Daoy (cell line): ENCODE results near the gene ATP6V1G2. TPM values are rescaled to one million over a fixed set of nuclear protein-coding genes. Genes with fewer than 3 reads are reported as not detected.

Source experiments
- DNase-seq: peaks from one replicate; pipeline ENCODE4 v3.0.0-alpha.2; 2015; ENCODE audit warnings: low read depth
- total RNA-seq: library from RNA; depleted of rRNA; stranded (reverse); fragments of >200 nt; shearing (Covaris generic); gene quantifications from 2 replicates; pipeline ENCODE4 v1.2.3, GENCODE V29; 2014

Gene ATP6V1G2
- total RNA-seq, 1 experiment from 2014 or later = 1.5 TPM

DNA sequence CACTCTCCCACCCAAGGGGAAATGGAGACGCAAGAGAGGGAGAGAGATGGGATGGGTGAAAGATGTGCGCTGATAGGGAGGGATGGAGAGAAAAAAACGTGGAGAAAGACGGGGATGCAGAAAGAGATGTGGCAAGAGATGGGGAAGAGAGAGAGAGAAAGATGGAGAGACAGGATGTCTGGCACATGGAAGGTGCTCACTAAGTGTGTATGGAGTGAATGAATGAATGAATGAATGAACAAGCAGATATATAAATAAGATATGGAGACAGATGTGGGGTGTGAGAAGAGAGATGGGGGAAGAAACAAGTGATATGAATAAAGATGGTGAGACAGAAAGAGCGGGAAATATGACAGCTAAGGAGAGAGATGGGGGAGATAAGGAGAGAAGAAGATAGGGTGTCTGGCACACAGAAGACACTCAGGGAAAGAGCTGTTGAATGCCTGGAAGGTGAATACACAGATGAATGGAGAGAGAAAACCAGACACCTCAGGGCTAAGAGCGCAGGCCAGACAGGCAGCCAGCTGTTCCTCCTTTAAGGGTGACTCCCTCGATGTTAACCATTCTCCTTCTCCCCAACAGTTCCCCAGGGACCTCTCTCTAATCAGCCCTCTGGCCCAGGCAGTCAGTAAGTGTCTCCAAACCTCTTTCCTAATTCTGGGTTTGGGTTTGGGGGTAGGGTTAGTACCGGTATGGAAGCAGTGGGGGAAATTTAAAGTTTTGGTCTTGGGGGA lies 29.7 kb upstream of the ATP6V1G2 start:
- no peak for DNase-seq

DNA sequence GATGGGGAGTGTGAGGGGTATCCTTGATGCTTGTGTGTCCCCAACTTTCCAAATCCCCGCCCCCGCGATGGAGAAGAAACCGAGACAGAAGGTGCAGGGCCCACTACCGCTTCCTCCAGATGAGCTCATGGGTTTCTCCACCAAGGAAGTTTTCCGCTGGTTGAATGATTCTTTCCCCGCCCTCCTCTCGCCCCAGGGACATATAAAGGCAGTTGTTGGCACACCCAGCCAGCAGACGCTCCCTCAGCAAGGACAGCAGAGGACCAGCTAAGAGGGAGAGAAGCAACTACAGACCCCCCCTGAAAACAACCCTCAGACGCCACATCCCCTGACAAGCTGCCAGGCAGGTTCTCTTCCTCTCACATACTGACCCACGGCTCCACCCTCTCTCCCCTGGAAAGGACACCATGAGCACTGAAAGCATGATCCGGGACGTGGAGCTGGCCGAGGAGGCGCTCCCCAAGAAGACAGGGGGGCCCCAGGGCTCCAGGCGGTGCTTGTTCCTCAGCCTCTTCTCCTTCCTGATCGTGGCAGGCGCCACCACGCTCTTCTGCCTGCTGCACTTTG lies 29.0 kb upstream of the ATP6V1G2 start, which contains the start of gene TNF:
Gene TNF (plus strand): TSS at position 231 of the 567 bp plus-strand sequence. CDS start 177 bp downstream, at position 408.
- DNase-seq = peak; percentile 63

DNA sequence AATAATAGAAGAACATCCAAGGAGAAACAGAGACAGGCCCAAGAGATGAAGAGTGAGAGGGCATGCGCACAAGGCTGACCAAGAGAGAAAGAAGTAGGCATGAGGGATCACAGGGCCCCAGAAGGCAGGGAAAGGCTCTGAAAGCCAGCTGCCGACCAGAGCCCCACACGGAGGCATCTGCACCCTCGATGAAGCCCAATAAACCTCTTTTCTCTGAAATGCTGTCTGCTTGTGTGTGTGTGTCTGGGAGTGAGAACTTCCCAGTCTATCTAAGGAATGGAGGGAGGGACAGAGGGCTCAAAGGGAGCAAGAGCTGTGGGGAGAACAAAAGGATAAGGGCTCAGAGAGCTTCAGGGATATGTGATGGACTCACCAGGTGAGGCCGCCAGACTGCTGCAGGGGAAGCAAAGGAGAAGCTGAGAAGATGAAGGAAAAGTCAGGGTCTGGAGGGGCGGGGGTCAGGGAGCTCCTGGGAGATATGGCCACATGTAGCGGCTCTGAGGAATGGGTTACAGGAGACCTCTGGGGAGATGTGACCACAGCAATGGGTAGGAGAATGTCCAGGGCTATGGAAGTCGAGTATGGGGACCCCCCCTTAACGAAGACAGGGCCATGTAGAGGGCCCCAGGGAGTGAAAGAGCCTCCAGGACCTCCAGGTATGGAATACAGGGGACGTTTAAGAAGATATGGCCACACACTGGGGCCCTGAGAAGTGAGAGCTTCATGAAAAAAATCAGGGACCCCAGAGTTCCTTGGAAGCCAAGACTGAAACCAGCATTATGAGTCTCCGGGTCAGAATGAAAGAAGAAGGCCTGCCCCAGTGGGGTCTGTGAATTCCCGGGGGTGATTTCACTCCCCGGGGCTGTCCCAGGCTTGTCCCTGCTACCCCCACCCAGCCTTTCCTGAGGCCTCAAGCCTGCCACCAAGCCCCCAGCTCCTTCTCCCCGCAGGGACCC lies 28.0 kb upstream of the ATP6V1G2 start:
- no peak for DNase-seq

DNA sequence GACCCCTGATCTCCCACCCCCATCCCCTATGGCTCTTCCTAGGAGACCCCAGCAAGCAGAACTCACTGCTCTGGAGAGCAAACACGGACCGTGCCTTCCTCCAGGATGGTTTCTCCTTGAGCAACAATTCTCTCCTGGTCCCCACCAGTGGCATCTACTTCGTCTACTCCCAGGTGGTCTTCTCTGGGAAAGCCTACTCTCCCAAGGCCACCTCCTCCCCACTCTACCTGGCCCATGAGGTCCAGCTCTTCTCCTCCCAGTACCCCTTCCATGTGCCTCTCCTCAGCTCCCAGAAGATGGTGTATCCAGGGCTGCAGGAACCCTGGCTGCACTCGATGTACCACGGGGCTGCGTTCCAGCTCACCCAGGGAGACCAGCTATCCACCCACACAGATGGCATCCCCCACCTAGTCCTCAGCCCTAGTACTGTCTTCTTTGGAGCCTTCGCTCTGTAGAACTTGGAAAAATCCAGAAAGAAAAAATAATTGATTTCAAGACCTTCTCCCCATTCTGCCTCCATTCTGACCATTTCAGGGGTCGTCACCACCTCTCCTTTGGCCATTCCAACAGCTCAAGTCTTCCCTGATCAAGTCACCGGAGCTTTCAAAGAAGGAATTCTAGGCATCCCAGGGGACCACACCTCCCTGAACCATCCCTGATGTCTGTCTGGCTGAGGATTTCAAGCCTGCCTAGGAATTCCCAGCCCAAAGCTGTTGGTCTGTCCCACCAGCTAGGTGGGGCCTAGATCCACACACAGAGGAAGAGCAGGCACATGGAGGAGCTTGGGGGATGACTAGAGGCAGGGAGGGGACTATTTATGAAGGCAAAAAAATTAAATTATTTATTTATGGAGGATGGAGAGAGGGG lies 27.1 kb upstream of the ATP6V1G2 start:
- no peak for DNase-seq

- no peak for DNase-seq
Observed at GRCh38 chr6:31572041-31572911, 25.9 kb upstream of the ATP6V1G2 start, which contains the start of gene LTA. TSS of gene LTA (plus strand) at chr6:31572289. CDS start at chr6:31572743, 454 bp downstream.

DNA sequence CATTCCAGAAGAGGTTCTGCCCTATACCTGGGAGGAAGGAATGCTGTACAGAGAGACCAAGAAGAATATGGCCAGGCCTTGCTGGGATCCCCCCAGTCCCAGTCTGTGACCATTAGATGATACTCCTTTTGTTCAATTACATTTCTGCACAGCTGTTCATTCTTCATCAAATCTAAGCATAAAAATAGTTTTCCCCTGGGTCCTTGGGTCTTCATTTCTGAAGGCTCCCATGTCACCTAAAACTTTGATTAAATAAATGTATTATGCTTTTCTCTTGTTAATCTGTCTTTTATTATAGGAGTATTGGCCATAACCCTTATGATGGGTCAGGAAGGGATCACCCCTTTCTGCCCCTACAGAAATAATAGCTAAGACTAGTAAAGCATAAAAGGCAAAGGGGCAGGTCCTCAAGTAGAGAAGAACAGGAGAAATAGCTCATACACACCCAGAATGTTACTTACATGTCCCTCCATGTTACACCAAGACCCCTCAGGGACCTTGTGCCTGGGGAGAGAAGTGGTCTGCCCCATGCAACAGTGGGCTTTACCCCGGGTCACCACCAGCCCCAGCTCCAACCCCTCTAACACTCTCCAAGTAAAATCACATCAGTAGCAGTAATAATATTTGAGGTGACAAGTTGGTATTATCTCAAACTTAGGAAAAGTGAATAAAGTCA lies 23.6 kb upstream of the ATP6V1G2 start:
- no peak for DNase-seq

DNA sequence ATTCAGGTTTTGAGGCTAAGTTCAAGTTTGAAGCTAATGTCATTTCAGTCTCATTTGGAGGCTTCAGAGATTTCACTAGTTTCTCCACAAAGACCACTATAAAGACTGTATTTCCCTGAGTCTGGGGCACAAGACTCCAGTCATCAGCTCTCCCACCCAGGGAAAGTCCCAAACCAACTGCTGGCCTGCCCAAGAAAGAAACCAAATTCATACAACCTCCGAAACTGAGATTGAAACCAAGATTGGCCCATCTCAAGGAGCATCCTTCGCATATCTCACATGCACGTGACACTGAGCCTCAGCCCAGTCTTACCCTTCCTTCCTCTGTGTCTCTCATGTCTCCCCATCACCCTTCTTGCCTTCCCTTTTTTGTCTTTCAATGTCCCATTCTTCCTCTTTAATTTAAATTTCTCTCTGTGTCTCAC lies 22.1 kb upstream of the ATP6V1G2 start:
- no peak for DNase-seq

GRCh38 chr6:31567531-31568370 lies 21.3 kb upstream of the ATP6V1G2 start:
- no peak for DNase-seq

DNA sequence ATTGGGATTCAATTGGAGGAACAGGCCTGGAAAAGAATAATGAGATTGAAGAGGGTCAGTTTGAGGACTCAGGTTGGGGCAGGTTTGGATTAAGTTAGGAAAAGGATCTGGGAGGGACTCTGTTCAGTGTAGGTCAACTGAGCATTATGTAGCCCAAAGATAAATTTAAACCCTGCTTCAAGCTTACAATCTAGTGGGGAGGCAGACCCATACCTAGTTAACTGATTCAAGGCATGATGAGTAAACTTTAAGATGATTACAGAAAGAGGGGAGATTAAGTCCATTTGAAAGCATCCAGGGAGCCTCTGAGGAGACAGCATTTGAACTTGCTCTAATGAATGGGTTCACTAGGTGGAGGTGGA lies 14.3 kb upstream of the ATP6V1G2 start:
- DNase-seq = no peak

DNA sequence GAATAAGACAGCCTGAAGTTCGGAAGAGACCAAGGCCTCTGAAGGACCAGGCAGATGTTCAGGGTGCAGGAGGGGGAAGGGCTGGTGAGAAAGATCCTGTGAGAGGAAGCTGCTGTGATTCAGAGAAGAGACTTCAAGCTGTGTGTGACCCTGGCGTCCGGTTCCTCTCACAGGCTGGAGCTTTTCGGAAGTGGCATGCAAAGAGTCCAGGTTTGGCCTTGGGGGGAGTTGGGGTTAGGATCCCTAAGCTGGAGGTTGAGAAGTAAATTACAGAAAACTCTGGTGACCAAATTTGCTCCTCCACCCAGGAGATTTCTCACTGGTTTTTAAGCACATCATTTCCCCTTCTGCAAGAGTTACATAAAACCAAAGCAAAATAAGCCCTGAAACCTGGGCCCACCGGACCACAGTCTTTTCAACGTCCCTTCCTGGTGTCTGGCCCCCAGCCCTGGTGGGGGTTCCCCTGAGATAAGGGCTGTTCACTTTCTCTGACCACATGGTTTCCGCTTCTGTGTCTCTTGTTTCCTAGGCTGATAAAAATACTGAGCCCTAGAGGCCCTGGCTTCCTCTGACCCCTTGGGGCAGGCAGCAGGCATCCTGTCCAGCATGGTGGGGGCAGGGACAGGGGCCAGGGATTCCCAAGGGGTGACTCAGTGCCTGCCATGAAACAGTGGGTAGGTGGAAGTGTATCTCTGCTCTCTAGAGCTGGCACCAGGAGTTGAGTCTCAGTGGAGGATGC lies 13.7 kb upstream of the ATP6V1G2 start:
- peak; percentile 93 for DNase-seq

DNA sequence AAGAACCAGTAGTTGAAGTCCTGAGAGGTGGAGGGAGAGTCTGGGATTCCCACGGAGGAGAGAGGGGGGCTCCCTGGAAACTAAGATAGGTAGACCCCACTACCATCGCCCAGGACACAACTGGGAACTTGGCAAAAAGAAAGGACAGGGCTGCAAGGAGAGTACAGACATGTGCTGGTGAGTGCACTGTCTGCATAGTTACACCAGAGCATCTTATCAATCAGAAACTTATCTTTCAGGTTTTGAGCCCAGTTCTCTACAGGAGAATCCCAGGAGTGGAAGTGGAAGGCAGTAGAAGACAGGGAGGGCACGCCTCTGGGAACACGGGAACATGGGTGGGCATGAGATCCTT lies 13.2 kb upstream of the ATP6V1G2 start:
- no peak for DNase-seq

- peak; percentile 60 for DNase-seq
Observed at GRCh38 chr6:31558631-31559500, 12.5 kb upstream of the ATP6V1G2 start.

GRCh38 chr6:31558318-31558625 lies 11.9 kb upstream of the ATP6V1G2 start:
- no peak for DNase-seq

DNA sequence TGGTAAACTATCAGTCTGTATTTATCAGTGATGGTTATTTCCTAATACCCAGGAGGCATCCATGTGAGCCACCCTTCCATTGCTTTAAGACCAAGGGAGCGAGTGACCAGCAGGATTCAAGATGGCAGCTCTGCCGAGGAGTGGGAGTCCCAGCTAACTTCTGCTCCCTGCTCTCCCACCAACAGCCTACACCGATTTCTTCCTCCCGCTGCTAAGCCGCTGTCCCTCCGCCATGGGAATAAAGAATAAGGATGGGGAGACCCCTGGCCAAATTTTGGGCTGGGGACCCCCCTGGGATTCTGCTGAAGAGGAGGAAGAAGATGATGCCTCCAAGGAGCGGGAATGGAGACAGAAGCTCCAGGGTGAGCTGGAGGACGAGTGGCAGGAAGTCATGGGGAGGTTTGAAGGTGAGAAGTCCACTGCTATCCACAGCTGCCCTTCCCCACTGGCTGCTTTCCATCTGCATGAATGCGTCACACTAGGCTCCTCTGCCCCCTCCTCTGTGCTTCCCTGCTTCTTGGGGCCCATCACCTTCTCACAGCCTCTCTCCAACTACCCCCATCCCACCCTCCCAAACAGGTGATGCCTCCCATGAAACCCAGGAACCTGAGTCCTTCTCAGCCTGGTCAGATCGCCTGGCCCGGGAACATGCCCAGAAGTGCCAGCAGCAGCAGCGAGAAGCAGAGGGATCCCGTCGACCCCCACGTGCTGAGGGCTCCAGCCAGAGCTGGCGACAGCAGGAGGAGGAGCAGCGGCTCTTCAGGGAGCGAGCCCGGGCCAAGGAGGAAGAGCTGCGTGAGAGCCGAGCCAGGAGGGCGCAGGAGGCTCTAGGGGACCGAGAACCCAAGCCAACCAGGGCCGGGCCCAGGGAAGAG lies 11.3 kb upstream of the ATP6V1G2 start:
- DNase-seq = no peak

DNA sequence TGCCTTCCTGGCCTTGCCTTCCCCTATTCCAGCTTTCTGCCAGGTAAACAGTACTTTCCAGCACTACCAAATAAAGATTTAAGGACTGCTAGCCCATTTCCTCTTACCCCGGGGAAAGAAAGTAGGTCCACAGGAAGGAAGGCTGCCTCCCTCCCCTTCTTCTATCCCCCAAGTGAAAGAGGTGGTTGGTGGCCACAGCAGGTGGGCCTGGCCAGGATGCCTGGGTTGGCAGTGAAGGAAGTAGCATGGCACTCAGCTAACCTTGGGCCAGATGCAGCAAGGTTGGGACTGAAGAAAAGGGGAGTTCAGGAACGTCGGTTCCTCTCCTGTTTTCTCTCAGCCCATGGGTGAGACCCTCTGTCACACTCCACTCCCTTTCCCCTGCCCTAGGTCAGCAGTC lies 9.9 kb upstream of the ATP6V1G2 start:
- no peak for DNase-seq

- DNase-seq = peak; percentile 76
Observed at GRCh38 chr6:31551371-31551770, 5.0 kb upstream of the ATP6V1G2 start.

GRCh38 chr6:31548544-31548873 lies 2.1 kb upstream of the ATP6V1G2 start:
- DNase-seq = no peak
